Stimulated activated CD8-positive, alpha-beta memory T cell treated with anti-CD3 and anti-CD28 coated beads, Interleukin-15, amount 100 ng/mL, for 1 hour (primary cell): ENCODE measurements around the gene U2AF2.
A peak's percentile ranks its signal among the peaks of the same experiment; 100 is the strongest.

Experiments used
- DNase-seq: peaks from one replicate; pipeline ENCODE4 v3.0.0-alpha.2; 2020; ENCODE audit warnings: low read depth

The U2AF2 gene

DNA sequence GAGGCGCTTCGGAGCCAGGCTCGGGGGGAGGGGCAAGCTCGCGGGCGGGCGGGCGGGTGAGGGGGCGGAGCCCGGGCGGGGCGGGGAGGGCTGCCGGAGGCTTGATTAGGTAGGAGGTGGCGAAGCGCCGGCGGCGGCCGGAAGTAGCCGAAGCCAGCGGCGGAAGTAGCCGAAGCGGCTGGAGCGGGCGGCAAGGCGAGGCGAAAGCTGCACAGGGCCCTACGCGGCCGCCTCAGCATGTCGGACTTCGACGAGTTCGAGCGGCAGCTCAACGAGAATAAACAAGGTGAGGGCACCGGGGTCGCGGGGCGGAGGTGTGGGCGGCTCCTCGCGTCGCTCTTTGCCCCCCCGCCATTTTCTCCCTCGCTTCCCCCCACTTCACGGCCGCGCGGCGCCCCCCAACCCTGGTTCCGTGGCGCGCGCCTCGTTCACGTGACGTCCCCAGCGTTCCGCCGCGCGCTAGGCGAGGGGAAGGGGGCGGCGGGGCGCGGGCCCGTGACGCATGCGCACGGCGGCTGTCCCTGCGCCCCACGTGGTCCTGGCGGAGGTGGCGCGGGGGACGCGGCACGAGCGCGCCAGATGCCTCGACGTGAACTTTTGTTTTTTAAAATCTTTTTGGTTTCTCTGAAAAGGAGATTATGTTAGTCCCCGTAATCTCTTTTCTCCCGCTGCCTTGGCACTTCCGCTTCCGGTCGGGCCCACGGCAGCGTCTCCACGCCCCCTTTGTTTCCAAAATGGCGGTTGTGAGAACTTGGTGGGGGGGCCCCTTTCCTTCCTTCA, at the start of gene U2AF2:
Gene U2AF2 (plus strand): TSS at position 168 of the 780 bp plus-strand sequence. CDS start 70 bp downstream, at position 238.
- peak; percentile 95 for DNase-seq

DNA sequence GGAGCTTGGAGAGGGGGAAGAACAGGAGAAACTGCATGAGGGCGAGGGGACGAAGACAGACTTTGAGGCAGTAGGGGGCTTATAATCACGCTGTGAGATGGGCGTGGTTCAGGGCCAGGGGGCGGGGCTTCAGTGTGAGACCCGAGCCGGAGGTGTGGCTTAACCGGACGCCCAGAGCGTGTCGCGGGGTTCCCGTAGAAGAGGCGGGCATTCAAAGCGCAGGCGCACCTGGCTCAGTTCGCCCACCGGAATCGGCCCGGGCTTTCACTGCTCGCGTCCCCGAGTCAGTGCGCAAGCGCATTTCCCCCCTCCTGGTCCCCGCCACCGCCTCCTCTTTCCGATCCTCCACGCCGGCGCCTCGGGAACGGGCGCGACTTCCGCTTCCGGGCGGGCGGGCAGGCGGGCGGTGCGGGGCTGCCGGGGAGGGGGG, 49.6 kb upstream of the U2AF2 start:
- peak; percentile 94 for DNase-seq

DNA sequence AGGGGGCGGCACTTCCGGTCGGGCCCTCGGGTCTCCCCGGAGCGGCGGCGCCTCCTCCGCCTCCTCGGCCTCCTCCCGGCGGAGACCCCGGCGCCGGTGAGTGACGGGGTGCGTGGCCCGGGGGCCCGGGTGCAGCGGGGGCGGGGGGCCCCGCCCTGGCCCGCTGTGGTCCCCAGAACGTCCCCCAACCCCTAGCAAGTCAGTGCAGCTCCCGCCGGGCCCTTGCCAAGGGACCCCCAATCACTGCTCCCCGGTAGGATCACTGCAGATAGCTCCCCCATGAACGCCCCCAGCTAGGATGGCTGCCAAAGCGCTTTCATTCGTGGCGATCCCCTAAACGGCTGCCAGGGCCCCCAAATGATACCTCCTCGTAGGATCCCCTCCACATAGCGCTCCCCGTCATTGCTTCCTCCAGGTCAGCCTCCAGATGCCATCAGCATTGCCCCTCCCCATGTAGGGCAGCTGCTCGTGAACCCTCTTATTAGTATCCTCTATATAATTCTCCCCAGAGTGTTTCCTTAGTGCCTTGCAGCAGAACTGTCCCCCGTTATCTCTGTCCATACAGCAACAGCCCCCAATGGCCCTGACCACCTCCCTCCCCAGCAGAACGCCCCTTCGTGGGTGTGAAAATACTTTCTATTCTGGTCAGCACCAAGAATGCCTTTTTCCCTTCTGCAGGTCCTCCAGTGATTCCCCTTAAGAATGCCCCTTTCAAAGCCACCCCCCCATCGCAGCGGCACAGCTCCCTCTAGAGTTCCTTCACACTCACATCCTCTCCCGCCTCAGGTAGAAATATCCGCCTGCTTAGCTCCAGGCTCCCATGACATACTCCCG, 49.0 kb upstream of the U2AF2 start, which contains the start of gene ZNF865:
Gene ZNF865 (plus strand): TSS at position 11 of the 834 bp plus-strand sequence. CDS start 7,972 bp downstream, outside the sequence.
- no peak for DNase-seq

GRCh38 chr19:55606471-55606787, 48.4 kb upstream of the U2AF2 start:
- no peak for DNase-seq

- DNase-seq = no peak
Measured at GRCh38 chr19:55606817-55607216, 48.0 kb upstream of the U2AF2 start.

DNA sequence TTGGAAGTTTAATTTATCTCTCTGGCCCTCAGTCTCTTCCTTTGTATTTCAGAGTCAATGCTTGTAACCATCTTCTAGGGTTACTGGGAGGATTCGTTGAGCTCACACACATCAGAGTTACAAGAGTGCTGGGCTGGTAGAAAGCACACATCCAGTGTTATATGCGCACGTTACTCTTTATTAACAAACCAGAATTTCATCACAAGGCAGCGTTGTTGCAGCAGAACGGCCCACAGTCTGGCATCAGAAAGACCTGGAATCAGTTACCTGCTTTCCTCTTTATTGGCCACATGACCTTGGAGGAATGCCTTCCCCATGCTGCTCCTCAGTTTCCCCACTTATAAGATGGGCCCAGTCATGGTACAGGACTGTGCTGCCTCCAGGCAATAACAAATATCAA, 45.5 kb upstream of the U2AF2 start:
- DNase-seq = no peak

DNA sequence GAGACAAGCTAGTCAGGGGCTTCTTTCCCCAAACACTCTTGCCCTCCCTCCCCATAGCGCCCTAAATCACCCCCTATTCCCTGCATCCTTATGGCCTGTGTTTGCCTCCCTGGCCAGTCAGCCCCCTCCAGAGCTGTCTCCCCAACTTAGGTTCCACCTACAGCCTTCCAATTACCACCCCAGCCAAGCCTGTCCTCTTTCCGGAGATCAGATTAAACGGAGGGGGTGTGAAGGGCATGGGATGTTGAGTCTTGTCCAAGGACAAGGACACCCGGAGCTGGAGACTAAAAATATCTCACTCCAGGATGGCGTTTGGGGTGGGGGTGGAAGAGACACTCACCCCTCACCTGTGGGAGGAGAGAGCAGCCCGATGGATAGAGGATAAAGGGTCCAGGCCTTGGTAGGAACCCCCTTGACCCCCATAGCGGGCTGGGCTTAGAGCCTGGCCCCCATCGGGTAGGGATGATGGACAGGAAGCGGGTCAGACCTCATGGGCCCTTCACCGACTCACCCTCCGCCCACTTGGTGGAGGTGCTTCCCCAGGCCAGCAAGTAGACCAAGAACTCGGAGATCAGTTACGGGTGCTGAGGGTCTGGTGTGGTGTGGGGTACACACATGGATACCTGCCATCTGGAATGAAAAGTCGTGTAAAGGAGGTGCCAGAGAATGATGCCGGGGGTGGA, 43.4 kb upstream of the U2AF2 start:
- DNase-seq = no peak

DNA sequence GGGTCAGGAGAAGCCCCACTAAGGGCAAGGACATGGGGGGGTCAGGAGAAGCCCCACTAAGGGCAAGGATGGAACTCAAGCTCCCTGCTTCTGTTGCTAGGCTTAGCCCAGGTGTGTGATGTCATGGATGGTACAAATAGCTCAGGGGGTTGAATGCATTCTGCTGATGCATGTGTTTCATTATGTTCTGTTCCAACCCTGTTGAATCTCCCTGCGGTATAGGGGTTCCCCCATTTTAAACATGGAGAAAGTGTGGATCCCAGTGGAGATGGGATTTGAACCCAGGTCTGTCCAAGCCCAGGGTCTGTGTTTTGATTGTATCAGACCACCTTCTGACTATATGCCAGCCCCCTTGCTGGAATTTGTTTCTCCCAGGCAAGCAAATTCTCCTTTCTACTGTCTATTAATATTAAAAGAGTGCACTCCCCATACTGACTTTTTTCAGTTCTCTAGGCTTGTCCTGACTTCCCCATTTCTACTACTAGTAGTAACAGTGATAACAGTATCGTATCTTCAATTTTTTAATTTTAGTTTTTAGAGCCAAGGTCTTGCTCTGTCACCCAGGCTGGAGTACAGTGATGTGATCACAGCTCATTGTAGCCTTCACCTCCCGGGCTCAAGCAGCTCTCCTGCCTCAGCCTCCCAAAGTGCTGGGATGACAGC, 42.7 kb upstream of the U2AF2 start:
- no peak for DNase-seq

GRCh38 chr19:55613396-55613795, 41.4 kb upstream of the U2AF2 start:
- no peak for DNase-seq

DNA sequence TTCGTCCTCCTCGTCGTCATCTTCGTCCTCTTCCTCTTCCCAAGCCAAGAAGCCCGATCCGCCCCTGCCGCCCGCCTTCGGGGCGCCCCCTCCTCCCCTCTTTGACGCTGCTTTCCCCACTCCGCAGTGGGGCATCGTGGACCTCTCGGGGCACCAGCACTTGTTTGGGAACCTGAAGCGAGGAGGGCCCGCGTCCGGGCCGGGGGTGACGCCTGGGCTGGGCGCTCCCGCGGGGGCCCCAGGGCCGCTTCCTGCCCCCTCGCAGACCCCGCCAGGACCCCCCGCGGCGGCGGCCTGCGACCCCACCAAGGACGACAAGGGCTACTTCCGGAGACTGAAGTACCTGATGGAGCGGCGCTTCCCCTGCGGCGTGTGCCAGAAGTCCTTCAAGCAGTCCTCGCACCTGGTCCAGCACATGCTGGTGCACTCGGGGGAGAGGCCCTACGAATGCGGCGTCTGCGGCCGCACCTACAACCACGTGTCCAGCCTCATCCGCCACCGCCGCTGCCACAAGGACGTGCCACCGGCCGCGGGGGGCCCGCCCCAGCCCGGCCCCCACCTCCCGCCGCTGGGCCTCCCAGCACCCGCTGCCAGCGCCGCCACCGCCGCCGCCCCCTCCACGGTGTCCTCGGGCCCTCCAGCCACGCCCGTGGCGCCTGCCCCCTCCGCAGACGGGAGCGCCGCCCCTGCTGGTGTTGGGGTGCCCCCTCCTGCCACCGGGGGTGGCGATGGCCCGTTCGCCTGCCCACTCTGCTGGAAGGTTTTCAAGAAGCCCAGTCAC, 40.7 kb upstream of the U2AF2 start:
- no peak for DNase-seq

GRCh38 chr19:55614711-55615542, 39.9 kb upstream of the U2AF2 start:
- DNase-seq = no peak

DNA sequence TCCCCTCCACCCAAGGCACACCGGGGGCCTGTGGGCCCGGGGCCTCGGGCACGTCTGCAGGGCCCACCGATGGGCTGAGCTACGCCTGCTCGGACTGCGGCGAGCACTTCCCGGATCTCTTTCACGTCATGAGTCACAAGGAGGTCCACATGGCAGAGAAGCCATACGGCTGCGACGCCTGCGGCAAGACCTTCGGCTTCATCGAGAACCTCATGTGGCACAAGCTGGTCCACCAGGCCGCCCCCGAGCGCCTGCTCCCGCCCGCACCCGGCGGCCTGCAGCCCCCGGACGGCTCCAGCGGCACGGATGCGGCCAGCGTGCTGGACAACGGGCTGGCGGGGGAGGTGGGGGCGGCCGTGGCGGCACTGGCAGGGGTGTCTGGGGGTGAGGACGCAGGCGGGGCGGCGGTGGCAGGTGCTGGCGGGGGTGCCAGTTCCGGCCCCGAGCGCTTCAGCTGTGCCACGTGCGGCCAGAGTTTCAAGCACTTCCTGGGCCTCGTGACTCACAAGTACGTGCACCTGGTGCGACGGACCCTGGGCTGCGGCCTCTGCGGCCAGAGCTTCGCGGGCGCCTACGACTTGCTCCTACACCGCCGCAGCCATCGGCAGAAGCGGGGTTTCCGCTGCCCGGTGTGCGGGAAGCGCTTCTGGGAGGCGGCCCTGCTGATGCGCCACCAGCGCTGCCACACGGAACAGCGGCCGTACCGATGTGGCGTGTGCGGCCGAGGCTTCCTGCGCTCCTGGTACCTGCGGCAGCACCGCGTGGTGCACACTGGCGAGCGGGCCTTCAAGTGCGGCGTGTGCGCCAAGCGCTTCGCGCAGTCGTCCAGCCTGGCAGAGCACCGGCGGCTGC, 39.1 kb upstream of the U2AF2 start:
- no peak for DNase-seq

DNA sequence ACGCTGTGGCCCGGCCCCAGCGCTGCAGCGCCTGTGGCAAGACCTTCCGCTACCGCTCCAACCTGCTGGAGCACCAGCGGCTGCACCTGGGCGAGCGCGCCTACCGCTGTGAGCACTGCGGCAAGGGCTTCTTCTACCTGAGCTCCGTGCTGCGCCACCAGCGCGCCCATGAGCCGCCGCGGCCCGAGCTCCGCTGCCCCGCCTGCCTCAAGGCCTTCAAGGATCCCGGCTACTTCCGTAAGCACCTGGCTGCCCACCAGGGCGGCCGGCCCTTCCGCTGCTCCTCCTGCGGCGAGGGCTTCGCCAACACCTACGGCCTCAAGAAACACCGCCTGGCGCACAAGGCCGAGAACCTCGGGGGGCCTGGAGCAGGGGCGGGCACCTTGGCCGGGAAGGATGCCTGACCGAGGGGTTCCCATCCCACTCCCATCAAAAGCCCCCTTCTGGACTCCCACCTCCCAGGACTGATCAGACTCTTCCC, 38.4 kb upstream of the U2AF2 start:
- DNase-seq = no peak

DNA sequence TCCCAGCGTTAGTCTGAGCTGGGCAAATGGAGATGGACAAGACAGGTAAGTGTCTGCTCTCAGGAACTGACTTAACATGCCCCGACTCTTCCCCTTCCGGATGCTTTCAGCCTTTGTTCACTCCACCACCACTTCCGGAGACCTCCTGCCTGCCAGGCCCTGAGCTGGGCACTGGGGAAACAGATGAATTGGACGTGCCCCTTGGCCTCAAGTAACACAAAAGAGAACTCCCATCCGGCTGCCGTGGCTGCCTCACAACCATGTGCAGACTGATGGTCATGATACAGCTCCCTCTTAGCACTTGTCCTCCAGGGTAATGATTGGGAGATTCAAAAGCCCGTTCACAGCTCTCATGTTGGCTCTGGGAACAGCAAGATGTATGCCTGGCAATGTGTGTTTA, 37.4 kb upstream of the U2AF2 start:
- no peak for DNase-seq

DNA sequence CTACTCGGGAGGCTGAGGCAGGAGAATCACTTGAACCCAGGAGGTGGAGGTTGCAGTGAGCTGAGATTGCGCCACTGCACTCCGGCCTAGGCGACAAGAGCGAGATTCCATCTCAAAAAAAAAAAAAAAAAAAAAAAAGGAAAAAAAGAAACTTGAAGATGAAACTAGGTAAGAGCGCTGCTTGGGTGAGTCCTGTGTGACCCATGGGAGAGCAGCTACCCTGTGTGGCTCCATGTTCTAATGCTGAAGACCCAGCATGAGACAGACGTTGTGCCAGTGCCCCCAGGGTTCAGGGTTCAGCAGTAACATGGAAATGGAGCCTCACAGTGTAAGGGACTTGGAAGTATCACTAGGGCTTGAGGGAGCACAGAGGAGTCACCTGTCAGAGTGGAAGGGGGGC, 36.4 kb upstream of the U2AF2 start:
- DNase-seq = no peak

- no peak for DNase-seq
Measured at GRCh38 chr19:55619286-55619685, 35.5 kb upstream of the U2AF2 start.

DNA sequence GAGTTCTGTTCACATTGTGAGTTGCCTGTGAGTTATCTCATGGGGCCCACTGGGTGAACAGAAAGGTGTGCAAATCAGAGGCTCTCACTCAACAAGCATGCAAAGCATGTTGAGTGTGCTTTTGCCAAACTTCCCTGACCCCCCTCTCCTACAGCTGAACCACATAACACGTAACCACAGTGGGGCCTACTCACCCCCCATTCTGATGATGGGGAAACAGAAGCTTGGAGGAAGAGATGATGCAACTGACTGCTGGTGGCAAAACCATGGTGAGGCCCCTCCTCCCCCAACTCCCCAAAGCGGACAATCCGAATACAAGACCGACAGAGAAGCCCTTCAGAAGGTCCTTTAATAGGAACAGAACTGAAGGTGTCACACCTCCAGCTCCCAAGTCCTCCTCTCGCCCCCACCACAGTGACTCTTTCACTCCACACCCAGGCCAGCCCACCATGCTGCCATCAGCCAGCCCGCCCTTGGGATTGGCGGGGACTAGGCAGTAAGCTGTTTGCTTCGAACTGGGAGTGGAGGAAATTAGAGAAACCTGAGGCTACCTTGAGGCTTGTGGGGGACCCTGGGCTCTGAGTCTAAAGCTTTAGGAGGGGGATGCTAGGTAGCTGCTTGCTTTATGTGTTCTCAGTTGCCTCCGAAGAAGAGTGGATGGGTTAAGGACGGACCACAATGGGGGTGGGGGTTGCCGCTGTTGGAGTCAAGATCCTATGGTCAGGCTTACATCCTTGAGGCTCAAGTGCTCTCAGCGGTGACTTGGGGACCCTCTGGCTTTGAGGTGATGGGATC, 34.2 kb upstream of the U2AF2 start:
- no peak for DNase-seq

GRCh38 chr19:55621205-55621672, 33.6 kb upstream of the U2AF2 start:
- no peak for DNase-seq
